Measurements from ENCODE around the gene KMT2A.

DNA sequence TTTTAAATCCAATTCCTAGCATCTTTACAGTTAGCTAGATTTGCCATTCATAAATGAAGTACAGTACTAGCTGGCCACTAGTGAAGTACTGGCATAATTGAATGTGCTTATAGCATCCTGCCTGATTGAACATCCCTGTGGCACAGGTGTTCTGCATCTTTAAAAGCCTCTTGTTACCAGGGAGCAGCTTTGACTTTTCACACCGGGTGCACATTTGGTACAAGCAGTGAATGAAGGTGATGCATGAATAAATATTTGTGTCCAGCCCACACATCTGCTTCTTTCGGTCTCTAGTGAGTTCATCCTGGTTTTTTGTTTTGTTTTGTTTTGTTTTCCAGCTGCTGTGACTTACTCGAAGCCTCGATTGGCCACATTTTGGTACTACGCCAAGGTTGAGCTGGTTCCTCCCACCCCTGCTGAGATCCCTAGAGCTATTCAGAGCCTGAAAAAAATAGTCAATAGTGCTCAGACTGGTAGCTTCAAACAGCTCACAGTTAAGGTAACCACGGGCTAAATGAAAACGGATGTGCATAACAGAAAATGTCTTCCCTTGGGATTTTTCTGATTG is 29.6 kb upstream of the KMT2A start:
- TF ChIP-seq SMC3 (IDR thresholded peaks at IDR 0.05) (no peak), JUNB (IDR thresholded peaks at IDR 0.05) (no peak), CTCF (IDR thresholded peaks at IDR 0.05) (no peak), MYC (IDR thresholded peaks at IDR 0.05; ENCODE audit: borderline replicate concordance, low read length) (no peak), PBX3 (IDR thresholded peaks at IDR 0.05) (no peak), MAFK (IDR thresholded peaks at IDR 0.05; ENCODE audit: partially characterized antibody) (no peak), POLR2A (IDR thresholded peaks at IDR 0.05; ENCODE audit: low read length) (no peak)
- TF ChIP-seq, protein P1, sequence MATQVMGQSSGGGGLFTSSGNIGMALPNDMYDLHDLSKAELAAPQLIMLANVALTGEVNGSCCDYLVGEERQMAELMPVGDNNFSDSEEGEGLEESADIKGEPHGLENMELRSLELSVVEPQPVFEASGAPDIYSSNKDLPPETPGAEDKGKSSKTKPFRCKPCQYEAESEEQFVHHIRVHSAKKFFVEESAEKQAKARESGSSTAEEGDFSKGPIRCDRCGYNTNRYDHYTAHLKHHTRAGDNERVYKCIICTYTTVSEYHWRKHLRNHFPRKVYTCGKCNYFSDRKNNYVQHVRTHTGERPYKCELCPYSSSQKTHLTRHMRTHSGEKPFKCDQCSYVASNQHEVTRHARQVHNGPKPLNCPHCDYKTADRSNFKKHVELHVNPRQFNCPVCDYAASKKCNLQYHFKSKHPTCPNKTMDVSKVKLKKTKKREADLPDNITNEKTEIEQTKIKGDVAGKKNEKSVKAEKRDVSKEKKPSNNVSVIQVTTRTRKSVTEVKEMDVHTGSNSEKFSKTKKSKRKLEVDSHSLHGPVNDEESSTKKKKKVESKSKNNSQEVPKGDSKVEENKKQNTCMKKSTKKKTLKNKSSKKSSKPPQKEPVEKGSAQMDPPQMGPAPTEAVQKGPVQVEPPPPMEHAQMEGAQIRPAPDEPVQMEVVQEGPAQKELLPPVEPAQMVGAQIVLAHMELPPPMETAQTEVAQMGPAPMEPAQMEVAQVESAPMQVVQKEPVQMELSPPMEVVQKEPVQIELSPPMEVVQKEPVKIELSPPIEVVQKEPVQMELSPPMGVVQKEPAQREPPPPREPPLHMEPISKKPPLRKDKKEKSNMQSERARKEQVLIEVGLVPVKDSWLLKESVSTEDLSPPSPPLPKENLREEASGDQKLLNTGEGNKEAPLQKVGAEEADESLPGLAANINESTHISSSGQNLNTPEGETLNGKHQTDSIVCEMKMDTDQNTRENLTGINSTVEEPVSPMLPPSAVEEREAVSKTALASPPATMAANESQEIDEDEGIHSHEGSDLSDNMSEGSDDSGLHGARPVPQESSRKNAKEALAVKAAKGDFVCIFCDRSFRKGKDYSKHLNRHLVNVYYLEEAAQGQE (IDR thresholded peaks at IDR 0.05) = no peak
